OCI-LY1 (cell line): ENCODE measurements around the gene GNB4.

Experiments used
- H2AFZ ChIP-seq: fragments of 200-600 bp; sonication (generic), shearing (Covaris generic); 2 replicates; pipeline ENCODE4 v1.6.0; 2014; ENCODE audit warnings: antibody characterized with exemption, mild to moderate bottlenecking, low read length
- H3F3A ChIP-seq: fragments of 200-600 bp; sonication (generic), shearing (Covaris generic); 2 replicates; pipeline ENCODE4 v1.6.0; 2014; ENCODE audit warnings: mild to moderate bottlenecking, antibody characterized with exemption, low read length, moderate library complexity; ENCODE audit not compliant: insufficient read depth
- H3K27ac ChIP-seq: fragments of 200-600 bp; sonication (generic); 2 replicates; pipeline ENCODE4 v1.5.1; 2014; ENCODE audit warnings: low read length, mixed run types, mild to moderate bottlenecking, low read depth; ENCODE audit not compliant: poor library complexity, severe bottlenecking
- H3K27me3 ChIP-seq: fragments of 200-600 bp; sonication (generic); 2 replicates; pipeline ENCODE4 v1.6.0; 2014; ENCODE audit warnings: antibody characterized with exemption, mild to moderate bottlenecking, low read length, moderate library complexity; ENCODE audit not compliant: insufficient read depth
- H3K36me3 ChIP-seq: fragments of 200-600 bp; sonication (generic); 2 replicates; pipeline ENCODE4 v1.6.1; 2014; ENCODE audit warnings: mild to moderate bottlenecking, antibody characterized with exemption, low read length, moderate library complexity, mixed read lengths; ENCODE audit not compliant: insufficient read depth
- H3K4me1 ChIP-seq: fragments of 200-600 bp; sonication (generic); 2 replicates; pipeline ENCODE4 v1.5.1; 2014; ENCODE audit warnings: mild to moderate bottlenecking, low read length, moderate library complexity; ENCODE audit not compliant: insufficient read depth, severe bottlenecking
- H3K4me2 ChIP-seq: fragments of 200-600 bp; sonication (generic), shearing (Covaris generic); 2 replicates; pipeline ENCODE4 v1.6.1; 2014; ENCODE audit warnings: low read length
- H3K4me3 ChIP-seq: fragments of 200-600 bp; sonication (generic); 2 replicates; pipeline ENCODE4 v1.5.1; 2014; ENCODE audit warnings: low read length, low read depth, mild to moderate bottlenecking, mixed read lengths; ENCODE audit not compliant: poor library complexity, severe bottlenecking
- H3K79me2 ChIP-seq: fragments of 200-600 bp; shearing (Covaris generic); 2 replicates; pipeline ENCODE4 v1.6.1; 2016; ENCODE audit warnings: mixed run types, low read length, mixed read lengths; ENCODE audit not compliant: insufficient read depth
- H3K9ac ChIP-seq: fragments of 200-600 bp; sonication (generic), shearing (Covaris generic); 2 replicates; pipeline ENCODE4 v1.6.1; 2014; ENCODE audit warnings: mild to moderate bottlenecking, low read length, mixed read lengths
- H3K9me2 ChIP-seq: fragments of 200-600 bp; sonication (generic), shearing (Covaris generic); 2 replicates; pipeline ENCODE4 v1.6.1; 2014; ENCODE audit warnings: low read depth, mild to moderate bottlenecking, low read length, mixed read lengths
- H3K9me3 ChIP-seq: fragments of 200-600 bp; shearing (Covaris generic); 2 replicates; pipeline ENCODE4 v1.6.1; 2014; ENCODE audit warnings: low read length, mixed read lengths
- H4K20me1 ChIP-seq: fragments of 200-600 bp; sonication (generic), shearing (Covaris generic); 2 replicates; pipeline ENCODE4 v1.6.0; 2016; ENCODE audit warnings: mild to moderate bottlenecking, low read length; ENCODE audit not compliant: insufficient read depth
- CTCF ChIP-seq: fragments of 200-600 bp; sonication (generic), shearing (Covaris generic); IDR thresholded peaks from 2 replicates; pipeline ENCODE4 v1.5.1; 2017; ENCODE audit warnings: mild to moderate bottlenecking, antibody characterized with exemption, low read length, moderate library complexity, mixed read lengths
- EZH2 ChIP-seq: fragments of 200-600 bp; sonication (generic), shearing (Covaris generic); IDR thresholded peaks from 2 replicates; pipeline ENCODE4 v1.8.0; 2017; ENCODE audit warnings: borderline replicate concordance, mixed run types, mild to moderate bottlenecking, antibody characterized with exemption, low read length, moderate library complexity, mixed read lengths

GNB4 gene

GRCh38 chr3:179418610-179419009, 32.7 kb downstream of the GNB4 start:
- Histone ChIP-seq H3K36me3 (no peaks in the 10 kb centered on the region), H4K20me1 (no peaks in the 10 kb centered on the region), H3K27me3 (no peaks in the 10 kb centered on the region), H3K9me3 (no peaks in the 10 kb centered on the region), H3K4me2 (no peak overlapping the region), H3K4me3 (no peak overlapping the region), H3K9me2 (no peaks in the 10 kb centered on the region), H3K79me2 (no peaks in the 10 kb centered on the region), H3K9ac (no peak overlapping the region), H3K4me1 (no peaks in the 10 kb centered on the region), H3F3A (no peaks in the 10 kb centered on the region), H3K27ac (no peak overlapping the region), H2AFZ (no peak overlapping the region)
- TF ChIP-seq CTCF (no peak), EZH2 (no peak)

- TF ChIP-seq EZH2 (no peak), CTCF (no peak)
- Histone ChIP-seq H3K4me3 (no peak overlapping the region), H3K79me2 (no peaks in the 10 kb centered on the region), H3F3A (no peaks in the 10 kb centered on the region), H4K20me1 (no peaks in the 10 kb centered on the region), H3K27ac (no peak overlapping the region), H3K4me1 (no peaks in the 10 kb centered on the region), H3K36me3 (no peaks in the 10 kb centered on the region), H3K4me2 (no peak overlapping the region), H3K27me3 (no peaks in the 10 kb centered on the region), H3K9me3 (no peaks in the 10 kb centered on the region), H2AFZ (no peak overlapping the region), H3K9me2 (no peaks in the 10 kb centered on the region), H3K9ac (no peak overlapping the region)
Observed at GRCh38 chr3:179416681-179417080, 34.6 kb downstream of the GNB4 start.

GRCh38 chr3:179415377-179415776, 35.9 kb downstream of the GNB4 start:
- Histone ChIP-seq H3K79me2 (no peaks in the 10 kb centered on the region), H3K4me2 (no peak overlapping the region), H3K36me3 (no peaks in the 10 kb centered on the region), H3K4me3 (no peak overlapping the region), H3K9me2 (no peaks in the 10 kb centered on the region), H3K9me3 (no peaks in the 10 kb centered on the region), H3K27ac (no peak overlapping the region), H3K27me3 (no peaks in the 10 kb centered on the region), H4K20me1 (no peaks in the 10 kb centered on the region), H2AFZ (no peak overlapping the region), H3K4me1 (no peaks in the 10 kb centered on the region), H3K9ac (no peak overlapping the region), H3F3A (no peaks in the 10 kb centered on the region)
- TF ChIP-seq CTCF (no peak), EZH2 (no peak)
